Kidney glomerular epithelial cell (primary cell): ENCODE data around the gene OR8B12.
"Not testable (repeated sequence)": the region's sequence is repeated elsewhere in the genome, so short reads cannot be mapped to it uniquely, and the experiment has no call there.

Source experiments
- DNase-seq: peaks from one replicate; lab custom pipeline; 2025; lab: John Stamatoyannopoulos, UW

The OR8B12 gene

DNA sequence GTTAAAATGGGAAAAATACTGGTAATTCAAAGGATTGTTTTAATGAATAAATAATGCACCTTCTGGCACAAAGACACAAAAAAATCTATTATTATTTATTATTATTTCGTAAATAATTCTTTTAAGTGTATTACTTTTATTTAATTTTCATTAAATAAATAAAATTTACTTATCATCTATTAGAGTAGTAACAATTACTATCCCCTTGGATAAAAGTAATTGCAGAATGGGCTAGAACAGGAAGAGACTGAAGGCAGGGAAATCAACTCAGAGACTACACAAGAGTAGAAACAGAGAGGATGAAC, 23.0 kb downstream of the OR8B12 start:
- no peak for DNase-seq

DNA sequence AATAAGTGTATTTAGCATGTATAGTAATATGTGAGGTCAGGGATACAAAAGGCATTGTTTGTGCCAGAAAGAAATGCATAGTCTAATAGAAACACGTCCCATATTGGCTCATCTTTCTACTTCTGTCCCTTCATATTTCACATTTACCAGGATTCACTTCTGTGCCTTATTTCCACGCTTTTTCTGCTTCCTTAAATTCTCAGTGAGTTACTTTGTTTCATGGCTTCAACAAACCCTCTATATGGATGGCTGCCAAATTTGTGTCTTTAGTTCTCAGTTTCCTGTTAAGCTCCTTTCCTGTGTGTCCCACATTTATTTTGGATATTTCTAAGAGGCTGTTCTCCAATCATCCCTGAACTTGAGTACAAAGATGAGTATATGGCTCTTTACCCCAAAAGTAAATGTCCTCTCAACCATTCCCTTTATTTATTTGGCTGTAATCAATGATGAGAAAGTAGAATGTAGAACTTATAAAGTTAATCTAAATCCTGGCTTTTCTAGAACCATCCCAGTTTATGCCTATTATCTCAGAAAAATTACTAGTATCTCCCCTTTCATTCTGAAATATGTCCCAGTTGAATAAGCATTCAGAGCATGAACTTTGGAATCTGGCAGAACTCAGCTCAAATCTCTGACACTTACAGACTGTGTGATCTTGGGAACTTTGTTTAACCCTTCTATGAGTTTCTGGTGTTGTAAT, 23.5 kb downstream of the OR8B12 start:
- no peak for DNase-seq

DNA sequence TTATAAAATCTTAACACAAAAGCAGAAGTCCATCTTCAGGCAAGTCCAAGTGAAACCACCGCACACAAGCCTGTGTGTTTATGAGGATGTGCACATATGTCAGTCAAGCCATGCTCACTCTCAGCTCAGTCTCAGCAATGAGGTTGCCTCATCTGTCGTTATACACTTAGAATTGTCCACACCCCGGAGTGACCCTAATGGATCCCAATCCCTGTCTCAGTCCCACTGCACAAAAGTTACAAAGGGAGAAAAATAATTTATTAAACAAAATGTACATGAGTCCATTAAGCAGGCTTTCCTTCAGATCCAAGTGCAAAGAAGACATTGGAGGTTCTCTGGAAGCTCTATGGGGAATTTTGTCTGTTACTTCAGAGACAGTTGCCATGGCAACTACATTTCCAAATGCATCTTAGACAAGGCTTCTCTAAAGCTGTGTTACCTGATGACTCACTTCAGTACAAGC, 24.4 kb downstream of the OR8B12 start:
- DNase-seq, result no peak

DNA sequence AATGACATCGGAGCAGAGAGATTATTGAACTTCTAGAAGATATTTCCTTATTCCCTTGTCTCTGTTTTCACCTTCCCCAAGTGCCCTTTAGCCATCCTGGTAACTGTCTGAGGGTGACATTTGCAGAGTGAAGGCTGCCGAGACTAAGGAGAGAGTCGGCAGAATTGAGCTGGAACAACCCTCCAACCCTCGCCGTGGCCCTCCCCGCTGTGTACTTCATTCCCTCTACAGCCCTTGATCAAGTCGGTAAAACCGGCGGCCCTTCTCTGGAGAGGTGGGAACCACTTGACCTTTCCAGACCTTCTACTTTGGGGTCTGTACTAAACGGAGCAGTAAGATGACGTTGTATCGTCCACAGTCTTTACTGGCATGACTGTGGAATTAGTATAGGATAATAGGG, 26.1 kb downstream of the OR8B12 start:
- no peak for DNase-seq

DNA sequence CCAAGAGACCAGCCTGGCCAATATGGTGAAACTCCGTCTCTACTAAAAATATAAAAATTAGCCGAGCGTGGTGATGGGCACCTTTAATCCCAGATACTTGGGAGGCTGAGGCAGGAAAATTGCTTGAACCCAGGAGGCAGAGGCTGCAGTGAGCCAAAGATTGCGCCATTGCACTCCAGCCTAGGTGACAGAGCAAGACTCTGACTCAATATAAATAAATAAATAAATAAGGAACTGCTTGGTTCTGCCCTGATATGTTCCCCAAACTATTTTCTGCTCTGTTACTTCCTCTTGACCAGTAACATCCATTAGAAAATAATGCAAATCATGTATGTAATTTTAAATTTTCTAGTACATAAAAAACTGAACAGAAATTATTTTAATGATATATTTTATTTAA, 28.8 kb downstream of the OR8B12 start:
- not testable (repeated sequence) for DNase-seq

DNA sequence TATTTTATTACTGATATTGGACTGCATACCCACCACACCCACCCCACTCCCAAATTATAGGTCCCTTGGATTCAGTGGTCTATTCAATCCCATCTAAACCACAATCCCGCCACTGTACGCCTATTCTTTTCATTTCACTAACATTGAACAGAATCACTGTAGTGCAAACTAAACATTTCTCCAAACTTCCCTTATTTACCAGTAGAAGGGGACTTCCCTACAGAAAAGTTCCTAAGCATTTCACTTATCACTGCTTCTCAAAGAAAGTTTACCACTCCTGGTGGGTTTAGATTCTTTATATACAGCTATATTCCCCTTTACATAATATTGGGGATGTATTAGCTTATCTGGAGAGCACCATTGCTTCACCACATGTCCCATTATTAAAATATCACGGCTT, 29.3 kb downstream of the OR8B12 start:
- no peak for DNase-seq

DNA sequence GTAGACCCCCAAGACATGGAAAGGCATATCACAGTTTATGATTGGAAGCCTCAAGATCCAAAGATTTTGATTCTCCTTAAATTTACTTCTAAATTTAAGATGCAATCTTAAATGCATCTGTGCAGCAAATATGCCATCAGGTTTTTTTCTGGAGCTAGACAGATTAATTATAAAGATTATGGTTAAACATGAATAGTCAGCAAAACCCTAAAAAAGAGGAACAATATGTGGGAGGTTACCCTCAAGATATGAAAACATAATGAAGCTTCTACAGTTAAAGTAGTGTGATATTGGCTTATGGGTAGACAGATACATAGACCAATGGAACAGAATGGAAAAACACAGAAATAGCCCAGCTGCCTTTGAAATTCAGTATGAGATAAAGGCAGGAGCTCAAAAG, 31.7 kb downstream of the OR8B12 start:
- DNase-seq, result no peak

DNA sequence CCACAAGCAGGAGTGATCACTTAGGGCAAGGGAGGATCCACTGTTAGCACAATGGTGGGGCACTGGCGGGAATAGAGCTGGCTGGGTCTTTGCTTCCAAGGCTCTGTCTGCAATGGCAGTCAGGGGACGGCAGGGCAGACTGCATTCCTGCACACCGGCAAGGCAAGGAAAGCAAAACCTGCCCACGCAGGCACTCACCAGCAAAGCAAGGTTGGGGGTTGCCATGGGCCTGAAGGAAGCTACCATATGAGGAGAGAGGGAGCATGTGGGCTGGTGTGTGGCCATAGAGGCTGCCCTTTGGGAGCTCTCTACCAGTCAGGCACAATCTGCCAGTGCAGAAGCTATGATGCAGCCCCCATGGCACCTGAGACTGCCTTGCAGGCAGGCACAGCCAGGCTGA, 33.2 kb downstream of the OR8B12 start:
- no peak for DNase-seq

DNA sequence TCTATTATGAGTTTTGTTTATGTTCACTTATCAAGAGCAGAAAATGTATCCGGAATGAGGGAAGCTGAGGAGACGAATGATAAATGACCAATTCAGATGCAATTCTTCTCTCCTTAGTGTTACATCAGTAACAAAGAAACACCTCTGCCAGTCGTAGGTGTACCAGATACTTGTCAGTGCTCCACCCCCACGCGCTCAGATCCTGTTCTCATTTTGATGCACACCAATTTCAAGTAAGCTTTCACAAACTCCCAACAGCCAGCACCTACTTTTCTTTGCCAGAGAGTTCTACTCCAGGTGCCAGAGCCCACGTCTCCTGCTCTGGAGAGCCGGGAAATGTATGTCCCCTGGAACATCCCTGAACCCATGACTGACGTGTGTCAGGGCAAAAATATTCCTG, 43.7 kb downstream of the OR8B12 start:
- DNase-seq, result no peak

DNA sequence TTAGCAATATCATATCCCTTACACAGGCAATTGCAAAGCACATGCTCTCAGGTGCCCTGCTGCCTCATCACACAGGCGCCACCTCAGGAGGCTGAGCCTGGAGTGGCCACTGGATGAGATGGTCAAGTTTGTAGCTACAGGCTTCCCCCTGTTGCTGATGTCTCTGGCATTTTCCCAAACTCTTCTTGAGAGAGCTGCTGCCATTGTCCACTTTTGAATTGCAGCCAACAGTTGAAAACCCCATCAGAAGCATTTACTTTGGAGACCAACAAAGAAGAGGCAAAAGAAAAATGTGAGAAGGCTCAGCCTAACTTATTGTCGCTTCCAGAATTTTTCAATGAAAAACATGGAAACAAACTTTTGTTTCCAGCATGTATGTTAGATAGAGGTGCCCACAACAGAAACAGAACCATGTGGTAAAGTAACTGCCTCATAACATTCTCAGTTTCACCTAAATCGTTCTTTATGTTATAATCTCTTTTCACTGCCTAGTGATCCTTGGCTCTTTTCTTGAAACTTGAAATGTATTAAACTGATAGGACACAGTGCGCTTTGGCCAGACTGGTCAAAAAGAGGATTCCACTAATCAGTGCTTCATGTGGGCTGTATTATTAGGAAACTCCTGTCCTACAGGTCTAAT, 50.3 kb downstream of the OR8B12 start:
- no peak for DNase-seq
